ENCODE measurements around the gene MYOG.

- TF ChIP-seq CTCF (IDR thresholded peaks at IDR 0.05) (no peak), POLR2AphosphoS5 (IDR thresholded peaks at IDR 0.05; ENCODE audit: insufficient read depth in 1 of 2, low read depth in 1 of 2) (no peak), POLR2A (IDR thresholded peaks at IDR 0.05) (no peak)
Measured at GRCh38 chr1:203065986-203066385, 19.8 kb downstream of the MYOG start.
